ENCODE data around the gene COL20A1. TPM values are rescaled to one million over a fixed set of nuclear protein-coding genes. Genes with fewer than 3 reads are reported as not detected.

Gene COL20A1
- total RNA-seq, 1 experiment from 2014 or later, result 0.33 TPM

DNA sequence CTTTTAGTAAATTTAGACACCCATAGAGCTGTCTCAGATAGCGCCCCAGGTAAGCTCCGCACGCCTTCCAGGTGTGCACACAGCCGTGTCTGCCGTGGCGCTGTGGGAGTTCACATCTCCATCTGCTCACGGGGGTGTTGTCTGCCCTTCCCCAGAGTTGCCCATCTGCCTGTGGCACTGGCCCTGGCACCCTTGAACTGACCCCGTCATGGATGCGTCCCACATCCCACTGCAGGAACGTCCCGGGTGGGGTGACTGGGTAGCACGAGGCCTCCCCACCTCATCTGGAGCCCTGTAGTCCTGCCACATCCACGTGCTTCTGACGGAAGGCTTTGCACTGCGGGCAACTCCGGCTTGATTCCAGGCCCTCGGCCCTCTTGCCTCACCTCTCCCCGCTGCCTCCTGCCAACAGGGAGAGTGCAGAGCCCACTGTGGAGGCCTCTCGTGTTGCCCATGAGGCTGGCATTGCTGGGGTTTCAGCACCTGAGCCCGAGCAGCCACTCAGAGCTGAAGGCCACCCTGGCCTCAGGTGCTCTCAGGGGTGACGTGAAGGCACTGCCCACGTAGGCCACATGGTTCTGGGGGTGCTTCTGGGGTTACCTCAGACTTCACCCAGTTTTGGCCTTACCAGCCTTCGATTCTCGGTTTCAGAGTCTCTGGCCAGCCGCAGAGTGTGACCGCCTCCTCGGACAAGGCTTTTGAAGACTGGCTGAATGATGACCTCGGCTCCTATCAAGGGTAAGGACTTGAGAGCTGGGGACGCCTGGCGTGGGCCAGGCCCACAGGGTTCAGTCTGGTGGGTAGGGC, 15.3 kb upstream of the COL20A1 start:
- DNase-seq (ENCODE audit: low spot score), result no peak

DNA sequence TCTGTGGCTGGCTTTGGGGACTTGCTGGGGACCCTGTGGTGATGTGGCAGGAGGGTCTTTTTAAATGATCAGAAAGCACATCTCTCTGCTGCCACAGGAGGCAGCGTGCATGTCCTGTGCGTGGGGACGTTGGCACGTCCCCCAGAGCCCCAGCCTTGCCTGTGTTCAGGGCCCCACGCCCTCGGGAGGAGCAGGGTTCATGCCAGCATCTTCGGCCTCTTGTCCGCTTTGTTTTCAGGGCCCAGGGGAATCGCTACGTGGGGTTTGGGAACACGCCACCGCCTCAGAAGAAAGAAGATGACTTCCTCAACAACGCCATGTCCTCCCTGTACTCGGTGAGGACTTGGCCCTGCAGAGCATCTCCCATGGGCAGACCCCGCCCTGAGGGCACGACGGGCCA, 14.3 kb upstream of the COL20A1 start:
- DNase-seq (ENCODE audit: low spot score), result no peak

DNA sequence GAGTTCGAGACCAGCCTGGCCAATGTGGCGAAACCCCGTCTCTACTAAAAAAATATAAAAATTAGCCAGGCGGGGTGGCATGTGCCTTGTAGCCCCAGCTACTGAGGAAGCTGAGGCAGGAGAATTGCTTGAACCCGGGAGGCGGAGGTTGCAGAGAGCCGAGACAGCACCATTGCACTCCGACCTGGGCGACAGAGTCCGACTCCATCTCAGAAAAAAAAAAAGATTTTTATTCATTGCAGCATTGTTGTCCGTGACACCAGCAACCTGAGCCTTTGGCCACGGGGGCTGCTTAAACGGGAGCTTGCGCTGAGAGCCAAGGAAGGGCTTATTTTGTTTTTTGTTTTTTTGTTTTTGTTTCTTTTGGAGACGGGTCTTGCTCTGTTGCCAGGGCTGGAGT, 13.1 kb upstream of the COL20A1 start:
- no peak for DNase-seq (ENCODE audit: low spot score)

DNA sequence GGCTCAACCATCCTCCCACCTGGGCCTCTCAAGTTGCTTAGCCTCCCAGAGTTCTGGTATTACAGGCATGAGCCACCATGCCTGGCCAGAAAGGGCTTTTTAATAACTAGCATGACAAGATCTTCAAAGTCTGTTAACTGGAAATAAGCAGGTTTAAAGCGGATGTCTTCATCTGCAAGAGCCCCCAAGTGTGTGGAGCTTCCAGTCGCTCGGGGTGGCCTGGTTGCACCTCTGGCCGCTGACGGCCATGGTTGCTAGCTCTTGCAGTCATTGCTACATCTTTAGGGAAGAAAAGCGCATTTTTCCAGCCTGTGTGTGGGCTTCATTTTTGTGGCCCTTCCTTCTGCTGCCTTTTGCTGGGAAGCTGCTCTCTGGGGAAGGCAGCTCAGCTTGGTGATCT, 12.6 kb upstream of the COL20A1 start:
- DNase-seq (ENCODE audit: low spot score), result no peak

DNA sequence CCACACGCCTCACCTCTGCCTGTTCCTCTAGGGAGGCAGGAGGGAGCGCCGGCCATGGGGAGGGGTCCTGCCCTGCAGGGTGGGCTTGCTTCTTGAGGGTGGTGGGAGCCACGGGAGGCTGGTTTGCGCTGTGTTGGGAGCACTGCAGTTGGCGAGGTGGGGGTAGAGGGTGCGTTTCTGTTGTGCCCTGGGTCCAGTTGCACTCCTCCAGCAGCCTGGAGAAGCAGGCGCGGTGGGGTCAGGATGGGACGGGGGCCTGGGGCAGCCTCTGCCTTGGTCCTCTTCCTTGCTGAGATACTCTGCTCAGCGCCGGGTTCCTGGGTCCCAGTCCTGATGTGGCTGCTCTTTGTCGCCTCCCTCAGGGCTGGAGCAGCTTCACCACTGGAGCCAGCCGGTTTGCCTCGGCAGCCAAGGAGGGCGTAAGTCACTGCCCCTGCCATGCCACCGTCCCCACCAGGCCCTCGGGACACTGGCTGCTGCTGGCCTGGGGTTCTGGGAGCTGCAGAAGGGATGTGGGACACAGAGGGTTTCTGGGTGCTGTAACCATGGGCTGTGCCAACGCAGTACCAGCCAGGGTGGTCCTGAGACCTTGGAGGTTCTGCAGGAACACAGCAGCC, 11.9 kb upstream of the COL20A1 start:
- DNase-seq (ENCODE audit: low spot score), result no peak

DNA sequence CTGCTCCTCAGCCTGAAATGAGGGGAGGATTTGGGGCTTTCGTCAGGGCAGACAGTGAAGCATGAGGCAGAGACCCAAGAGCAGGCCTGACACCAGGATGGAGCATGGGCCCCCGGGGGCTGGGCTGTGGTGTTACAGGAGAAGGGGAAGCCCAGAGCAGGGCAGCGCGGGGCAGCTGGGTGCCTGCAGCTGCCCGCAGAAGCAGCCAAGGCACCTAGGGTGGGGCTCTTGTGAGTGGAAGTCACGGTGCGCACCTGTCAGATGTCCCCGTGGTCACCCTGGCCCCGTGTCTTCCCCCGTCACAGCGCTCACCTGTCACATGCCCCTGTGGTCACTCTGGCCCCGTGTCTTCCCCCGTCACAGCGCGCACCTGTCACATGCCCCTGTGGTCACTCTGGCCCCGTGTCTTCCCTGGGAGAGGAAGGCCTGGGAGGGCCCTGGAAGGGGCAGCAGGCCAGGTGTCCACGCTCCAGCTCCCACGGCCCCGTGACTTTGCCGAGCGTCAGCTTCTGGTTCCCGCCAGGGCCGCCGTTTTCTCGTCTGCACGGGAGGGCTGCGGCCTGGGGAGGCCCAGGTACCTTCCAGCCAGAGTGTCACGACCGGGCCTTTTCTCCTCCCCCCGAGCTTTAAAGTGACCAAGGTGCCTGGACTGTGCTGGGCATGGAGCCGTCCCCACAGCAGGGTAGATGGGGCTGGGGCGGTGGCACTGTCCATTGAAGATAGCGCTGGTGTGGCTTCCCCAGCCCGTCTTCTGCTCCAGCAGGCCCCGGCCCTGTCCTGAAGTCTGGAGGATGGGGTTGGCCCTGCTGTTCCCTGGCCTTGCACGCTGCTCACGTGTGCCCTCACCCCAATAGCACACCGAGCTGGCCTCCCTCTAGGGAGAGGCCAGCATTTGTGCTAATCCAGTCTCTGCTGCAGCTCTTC, 11.0 kb upstream of the COL20A1 start:
- DNase-seq (ENCODE audit: low spot score), result no peak

DNA sequence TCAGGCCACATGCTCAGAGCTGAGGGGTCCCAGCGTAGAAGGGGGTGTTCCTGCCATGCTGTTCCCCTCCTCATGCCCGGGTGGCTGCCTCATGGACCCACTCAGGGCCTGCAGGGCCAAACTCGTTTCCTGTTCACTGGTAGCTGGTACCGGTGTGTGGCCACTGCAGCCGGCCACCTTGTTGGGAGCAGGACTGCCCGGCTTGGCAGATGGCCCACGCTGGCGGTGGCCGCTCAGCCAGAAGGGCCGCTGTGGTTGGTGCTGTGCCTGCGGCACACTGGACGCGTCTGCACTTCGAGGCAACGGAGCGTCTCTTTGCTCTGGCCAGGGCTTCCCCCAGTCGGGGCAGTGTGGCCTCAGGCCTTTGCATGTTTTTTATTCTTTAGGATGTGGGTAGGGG, 10.0 kb upstream of the COL20A1 start:
- no peak for DNase-seq (ENCODE audit: low spot score)

DNA sequence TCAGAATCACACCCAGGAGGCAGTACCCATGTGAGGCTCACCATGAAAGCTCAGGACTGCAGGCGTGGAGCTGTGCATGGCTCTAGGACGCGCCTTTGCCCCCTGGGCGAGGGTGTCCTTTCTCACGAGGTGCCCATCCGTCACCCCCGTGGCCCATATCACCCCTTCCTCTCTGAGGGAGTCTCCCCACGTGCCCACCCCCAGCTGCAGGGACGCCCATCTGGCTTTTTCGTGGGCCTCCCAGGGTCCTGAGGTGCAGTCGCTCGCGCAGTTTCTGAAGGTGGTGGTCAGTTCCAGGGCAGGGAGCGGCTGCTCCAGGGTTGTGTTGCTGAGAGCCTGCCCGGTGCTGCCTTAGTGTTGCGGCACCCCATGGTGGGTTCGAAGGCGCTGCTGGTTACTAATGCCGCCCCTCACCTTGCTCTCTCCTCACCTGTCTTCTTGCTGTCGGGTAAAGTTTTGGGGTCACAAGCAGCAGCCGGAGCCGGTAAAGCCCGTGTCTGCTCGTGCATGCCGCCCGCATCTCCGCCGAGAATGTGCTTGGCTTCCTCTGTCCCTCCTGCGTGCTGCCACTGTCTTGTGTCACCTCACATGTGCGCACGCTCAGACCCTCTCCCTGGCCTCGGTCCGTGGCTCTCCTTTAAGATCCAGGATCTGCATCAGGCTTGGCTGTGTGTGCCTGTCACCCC, 9.4 kb upstream of the COL20A1 start:
- no peak for DNase-seq (ENCODE audit: low spot score)

DNA sequence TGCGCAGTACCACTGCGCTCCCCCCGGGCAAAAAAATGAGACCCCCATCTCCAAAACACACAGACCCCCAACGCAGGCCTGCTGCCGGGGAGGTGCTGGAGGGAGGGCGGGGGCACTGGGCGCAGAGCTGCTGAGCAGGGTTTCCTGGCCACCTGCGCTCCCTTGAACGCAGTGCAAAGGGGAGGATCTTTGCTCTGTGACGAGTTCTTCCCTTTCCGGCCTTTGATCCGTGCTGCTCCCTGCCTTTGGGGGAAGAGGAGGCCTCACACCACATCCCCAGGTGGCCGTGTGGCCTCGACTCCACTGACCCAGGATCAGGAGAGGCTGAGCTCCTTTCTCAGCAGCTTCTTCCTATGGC, 8.9 kb upstream of the COL20A1 start:
- DNase-seq (ENCODE audit: low spot score), result no peak

DNA sequence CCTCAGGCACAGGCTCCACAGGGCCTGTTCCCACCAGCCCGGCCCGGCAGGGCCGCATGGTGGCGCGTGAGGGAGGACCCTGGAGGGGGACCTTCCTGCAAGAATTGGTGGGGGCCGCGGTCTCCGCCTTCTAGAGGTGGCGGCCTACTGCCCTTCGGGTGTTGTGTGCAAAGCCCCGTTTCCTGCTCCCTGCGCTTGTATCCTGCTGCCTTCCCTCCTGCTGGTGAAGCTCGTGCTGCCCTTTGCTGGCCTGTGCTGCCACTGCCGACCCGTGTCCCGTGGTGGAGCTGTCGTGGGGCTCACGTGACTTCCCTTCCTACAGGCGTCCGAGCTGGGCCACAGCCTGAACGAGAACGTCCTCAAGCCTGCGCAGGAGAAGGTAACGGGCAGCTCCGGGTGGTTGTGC, 8.4 kb upstream of the COL20A1 start:
- no peak for DNase-seq (ENCODE audit: low spot score)

DNA sequence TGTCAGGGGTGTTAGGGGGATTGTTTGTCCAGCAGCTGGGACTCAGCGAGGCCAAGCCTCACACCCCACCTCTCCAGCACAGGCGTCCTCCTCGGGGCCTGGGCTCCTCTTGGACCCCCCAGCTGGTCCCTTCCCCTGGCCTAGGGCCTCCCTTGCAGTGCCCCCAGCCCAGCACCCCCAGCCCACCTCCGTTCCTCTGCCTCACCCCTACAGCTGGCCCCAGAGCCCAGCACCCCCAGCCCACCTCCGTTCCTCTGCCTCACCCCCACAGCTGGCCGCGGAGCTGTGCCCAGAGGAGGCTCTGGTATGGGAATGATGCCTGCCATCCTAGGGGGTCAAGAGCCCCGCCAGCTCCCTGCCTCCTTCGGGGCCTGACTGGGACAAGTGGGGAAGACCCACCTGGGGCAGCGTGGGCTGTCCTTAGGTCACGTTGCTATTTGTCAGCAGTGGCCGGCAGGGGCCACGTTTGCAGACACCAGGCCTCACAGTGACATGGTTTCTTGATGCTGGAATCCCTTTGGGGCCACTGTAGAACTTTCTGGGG, 7.9 kb upstream of the COL20A1 start:
- DNase-seq (ENCODE audit: low spot score), result no peak

DNA sequence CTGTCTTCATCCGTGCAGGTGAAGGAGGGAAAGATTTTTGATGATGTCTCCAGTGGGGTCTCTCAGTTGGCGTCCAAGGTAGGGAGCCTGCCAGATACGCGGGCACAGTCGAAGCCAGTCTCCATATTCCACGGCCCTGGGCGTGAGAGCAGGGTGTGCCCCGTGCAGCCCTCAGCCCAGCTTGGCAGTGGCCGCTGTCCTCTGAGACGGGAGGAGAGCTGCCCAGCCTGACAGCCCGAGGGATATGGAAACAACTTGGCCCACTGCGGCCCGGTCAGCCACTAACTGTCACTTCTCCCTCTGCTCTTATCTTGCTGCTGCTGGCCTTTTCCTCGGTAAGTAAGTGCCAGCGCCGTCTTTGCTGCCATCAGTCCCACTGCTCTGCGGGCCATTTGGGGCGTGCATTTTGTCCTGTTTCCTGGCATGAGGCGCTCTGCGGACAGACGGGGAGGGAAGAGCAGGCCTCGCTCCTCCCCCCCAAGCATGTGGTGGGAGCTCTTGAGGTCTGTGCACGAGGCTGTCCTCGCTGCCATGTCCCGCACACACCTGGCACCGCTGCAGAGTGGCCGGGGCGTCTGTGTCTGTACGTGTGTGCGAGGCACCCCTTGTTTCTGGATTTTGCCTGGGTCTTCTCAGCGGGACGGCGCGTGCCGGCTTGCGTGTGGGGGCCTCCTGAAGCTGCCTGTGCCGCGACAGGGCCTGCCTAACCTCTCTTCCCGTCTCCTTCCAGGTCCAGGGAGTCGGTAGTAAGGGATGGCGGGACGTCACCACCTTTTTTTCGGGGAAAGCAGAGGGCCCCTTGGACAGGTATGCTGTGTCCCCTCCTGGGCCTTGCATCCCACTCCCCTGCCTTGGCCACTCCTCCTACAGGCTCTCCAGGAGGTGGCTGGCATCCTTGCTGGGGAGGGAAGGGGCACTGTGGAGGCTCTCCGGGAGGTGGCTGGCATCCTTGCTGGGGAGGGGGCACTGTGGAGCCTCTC, 7.1 kb upstream of the COL20A1 start:
- DNase-seq (ENCODE audit: low spot score), result no peak

DNA sequence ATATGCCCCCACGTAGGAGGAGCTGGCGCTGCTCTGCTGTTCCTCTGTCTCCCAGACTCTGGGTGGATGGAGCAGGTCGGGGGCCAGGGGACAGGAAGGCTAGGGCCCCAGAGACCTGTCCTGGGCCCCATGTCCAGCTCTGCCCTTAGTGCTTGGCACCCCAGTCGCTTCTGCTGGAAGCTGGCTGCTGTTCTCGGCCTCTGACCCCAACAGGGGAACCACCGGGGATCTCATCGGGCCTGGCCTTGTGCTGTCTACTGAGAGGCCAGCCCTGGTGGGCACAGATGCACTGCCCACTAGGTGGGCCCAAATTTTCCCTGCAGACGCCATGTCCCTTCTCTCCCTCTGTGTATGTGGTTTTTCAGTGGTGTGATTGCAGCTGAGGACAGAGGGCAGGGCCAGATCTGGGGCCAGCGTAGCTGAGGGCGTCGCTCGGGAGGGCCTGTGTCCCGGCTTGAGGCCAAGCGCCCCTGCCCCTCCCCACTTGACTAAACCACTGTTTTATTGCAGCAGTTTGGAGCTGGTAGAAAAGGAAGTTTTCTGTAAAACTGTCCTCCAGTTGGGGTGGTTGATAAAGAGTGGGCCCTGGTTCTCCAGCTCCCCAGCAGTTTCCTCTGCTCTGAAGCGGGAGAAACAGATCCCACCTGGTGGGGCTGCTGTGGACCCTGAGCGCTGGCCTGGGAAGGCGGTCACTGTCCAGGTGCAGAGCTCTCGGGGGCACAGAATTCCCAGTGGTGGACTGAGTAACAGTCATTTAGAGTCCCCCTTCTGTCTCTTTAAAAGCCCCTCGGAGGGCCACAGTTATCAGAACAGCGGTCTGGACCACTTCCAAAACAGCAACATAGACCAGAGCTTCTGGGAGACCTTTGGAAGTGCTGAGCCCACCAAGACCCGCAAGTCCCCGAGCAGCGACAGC, 5.9 kb upstream of the COL20A1 start:
- DNase-seq (ENCODE audit: low spot score), result no peak

DNA sequence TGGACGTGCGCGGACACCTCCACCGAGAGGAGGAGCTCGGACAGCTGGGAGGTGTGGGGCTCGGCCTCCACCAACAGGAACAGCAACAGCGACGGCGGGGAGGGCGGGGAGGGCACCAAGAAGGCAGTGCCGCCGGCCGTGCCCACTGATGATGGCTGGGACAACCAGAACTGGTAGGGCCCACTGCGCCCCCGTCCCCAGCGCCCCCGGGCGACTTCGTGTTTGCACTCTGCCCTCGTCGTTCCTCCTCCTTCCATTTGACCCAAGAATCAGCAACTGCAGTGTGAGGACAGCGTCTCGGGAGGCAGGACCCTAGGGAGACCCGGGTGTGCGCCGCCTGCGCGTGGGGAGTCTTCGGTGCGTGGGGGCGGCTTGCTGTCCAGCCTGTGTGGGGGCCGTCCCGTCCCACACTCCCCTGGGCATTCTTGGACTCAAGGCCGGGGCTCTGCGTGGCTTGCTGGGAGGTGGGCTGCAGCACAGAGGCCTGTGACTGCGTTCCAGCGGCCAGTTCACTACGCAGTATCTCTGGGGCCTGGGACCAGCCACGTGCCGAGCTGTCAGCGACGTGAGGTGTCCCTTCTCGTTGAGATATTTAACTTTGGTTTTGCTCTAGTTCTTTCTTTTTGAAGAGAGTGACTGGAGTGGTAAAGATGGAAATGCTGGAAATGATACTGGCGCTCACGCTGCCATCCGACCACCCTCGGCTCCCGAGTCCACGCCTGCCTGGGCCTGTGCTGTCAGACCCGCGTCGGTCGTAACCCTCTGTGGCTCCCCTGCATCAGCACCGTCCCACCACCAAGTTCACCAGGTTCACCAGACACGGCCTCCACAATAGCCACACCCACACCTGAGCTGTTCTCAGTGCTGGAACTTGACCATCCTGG, 5.0 kb upstream of the COL20A1 start:
- no peak for DNase-seq (ENCODE audit: low spot score)

DNA sequence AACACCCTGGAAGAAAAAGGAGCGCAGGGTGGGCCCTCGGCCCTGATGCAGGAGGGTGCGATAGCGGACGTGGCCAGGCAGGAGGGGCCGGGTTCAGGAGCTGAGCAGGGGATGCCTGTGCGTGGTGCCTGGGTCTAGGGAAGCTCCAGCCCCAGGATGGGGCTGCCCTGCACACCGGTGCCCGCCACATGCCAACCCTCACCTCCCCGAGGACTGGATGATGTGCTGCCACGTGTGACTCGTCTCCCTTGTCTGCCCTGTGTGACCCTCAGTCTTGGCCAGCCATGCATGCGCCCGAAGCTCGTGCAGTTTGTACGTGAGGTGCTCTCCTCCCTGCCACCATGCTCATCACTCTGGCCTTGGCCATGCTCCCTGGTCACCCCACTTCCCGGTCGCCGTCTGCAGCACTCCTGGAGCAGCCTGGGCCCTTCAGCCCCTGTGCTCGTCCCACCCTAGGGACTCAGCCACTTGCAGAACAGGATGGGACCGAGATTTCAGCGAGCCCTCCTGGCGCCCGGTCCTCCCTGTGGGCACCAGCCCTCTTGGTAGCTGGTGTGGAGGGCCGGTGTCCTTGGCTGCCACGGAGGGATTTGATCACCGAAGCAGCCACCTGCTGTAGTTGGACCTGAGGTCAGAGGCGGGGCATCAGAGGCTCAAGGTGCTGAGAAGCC, 4.3 kb upstream of the COL20A1 start:
- no peak for DNase-seq (ENCODE audit: low spot score)

DNA sequence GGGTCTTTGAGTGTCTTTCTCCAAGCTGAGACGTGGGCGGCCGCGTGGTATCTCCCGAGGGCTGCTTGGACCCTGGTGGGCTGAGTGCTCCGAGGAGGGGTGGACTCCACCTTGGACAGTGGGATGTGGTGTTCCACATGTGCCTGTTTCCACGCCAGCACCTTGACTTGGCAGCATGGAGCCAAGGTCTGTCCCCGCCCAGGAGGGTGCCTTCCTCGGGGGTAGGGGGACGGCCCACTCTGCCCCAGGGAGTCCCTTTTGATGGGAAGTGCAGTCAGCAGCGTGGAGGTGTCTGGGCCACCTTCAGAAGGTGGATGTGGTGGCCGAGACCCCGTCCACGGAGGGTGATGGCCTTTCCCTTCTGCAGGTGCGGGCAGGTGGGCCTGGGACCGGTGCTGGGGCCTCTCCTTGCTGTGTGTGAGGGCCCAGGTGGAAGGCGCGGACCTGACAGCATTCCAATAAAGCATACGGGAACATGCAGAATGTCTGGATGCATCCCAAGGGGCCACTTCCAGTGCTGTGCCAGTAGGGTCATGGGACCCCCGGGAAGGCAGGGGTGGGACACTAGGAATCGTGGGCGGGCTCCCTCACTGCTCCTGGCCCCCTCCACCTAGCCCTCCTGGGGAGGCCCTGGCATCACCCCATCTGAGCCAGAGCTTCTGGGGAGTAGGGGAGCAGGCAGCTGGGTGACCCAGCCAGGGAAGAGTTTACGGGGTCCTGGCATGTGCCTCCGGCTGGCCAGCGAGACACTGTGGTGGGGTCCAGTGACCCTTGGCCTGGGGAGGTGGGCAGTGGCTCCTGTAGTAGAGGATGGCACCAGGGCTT, 3.5 kb upstream of the COL20A1 start:
- no peak for DNase-seq (ENCODE audit: low spot score)

Data from HT-29 (cell line).